ENCODE measurements around the gene KIRREL3.

DNA sequence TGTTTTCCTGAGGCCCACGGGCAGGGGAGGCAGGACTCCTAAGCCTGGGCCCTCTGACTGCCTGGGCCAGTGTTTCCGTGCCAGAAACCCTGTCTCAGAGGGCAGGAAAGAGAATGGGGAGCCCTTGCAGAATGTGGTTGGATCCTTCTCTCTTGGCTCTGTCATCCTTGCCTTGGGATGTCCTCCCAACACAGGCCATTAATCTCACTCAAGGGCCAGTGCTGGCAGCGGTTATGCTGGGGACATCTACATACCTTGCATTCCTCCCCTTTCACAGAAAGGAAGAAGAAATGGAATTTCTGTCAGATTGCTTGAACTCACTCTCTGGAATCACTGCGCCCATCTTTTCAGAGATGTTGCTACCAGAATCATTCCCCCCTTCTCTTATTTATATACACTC lies 296.9 kb downstream of the KIRREL3 start:
- no peak for TF ChIP-seq TEAD4 (IDR thresholded peaks at IDR 0.05; ENCODE audit: borderline replicate concordance, insufficient read depth)
- TF ChIP-seq, protein P1, sequence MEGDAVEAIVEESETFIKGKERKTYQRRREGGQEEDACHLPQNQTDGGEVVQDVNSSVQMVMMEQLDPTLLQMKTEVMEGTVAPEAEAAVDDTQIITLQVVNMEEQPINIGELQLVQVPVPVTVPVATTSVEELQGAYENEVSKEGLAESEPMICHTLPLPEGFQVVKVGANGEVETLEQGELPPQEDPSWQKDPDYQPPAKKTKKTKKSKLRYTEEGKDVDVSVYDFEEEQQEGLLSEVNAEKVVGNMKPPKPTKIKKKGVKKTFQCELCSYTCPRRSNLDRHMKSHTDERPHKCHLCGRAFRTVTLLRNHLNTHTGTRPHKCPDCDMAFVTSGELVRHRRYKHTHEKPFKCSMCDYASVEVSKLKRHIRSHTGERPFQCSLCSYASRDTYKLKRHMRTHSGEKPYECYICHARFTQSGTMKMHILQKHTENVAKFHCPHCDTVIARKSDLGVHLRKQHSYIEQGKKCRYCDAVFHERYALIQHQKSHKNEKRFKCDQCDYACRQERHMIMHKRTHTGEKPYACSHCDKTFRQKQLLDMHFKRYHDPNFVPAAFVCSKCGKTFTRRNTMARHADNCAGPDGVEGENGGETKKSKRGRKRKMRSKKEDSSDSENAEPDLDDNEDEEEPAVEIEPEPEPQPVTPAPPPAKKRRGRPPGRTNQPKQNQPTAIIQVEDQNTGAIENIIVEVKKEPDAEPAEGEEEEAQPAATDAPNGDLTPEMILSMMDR (IDR thresholded peaks at IDR 0.05): no peak

Data from SK-N-SH (cell line).